ENCODE results near the gene ZNF407.

The ZNF407 gene

GRCh38 chr18:75052475-75052874 lies 454.8 kb downstream of the ZNF407 start:
- Histone ChIP-seq H4K20me1 (ENCODE audit: control insufficient read depth, insufficient read depth, low read depth, low read length) (no peaks in the 10 kb centered on the region), H3K9me2 (replicated peaks; ENCODE audit: control insufficient read depth, low read length) (no peaks in the 10 kb centered on the region), H3K36me3 (ENCODE audit: control insufficient read depth, low read length) (no peaks in the 10 kb centered on the region), H3K4me3 (ENCODE audit: low read length) (no peak overlapping the region), H3K27me3 (ENCODE audit: control insufficient read depth, low read length) (no peaks in the 10 kb centered on the region), H3K27ac (ENCODE audit: low read depth, low read length) (no peak overlapping the region), H3K4me2 (ENCODE audit: low read length) (no peak overlapping the region), H3K9me3 (ENCODE audit: control insufficient read depth, insufficient read depth, low read length) (no peaks in the 10 kb centered on the region), H3F3A (ENCODE audit: control insufficient read depth, insufficient read depth) (no peaks in the 10 kb centered on the region), H3K79me2 (ENCODE audit: control insufficient read depth, low read length) (no peaks in the 10 kb centered on the region), H3K4me1 (ENCODE audit: control insufficient read depth, low read length) (no peaks in the 10 kb centered on the region)
- TF ChIP-seq, protein P1, sequence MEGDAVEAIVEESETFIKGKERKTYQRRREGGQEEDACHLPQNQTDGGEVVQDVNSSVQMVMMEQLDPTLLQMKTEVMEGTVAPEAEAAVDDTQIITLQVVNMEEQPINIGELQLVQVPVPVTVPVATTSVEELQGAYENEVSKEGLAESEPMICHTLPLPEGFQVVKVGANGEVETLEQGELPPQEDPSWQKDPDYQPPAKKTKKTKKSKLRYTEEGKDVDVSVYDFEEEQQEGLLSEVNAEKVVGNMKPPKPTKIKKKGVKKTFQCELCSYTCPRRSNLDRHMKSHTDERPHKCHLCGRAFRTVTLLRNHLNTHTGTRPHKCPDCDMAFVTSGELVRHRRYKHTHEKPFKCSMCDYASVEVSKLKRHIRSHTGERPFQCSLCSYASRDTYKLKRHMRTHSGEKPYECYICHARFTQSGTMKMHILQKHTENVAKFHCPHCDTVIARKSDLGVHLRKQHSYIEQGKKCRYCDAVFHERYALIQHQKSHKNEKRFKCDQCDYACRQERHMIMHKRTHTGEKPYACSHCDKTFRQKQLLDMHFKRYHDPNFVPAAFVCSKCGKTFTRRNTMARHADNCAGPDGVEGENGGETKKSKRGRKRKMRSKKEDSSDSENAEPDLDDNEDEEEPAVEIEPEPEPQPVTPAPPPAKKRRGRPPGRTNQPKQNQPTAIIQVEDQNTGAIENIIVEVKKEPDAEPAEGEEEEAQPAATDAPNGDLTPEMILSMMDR (IDR thresholded peaks at IDR 0.05; ENCODE audit: low read depth, low read length, poor library complexity, severe bottlenecking): no peak
- no peak for TF ChIP-seq EZH2phosphoT487 (IDR thresholded peaks at IDR 0.05; ENCODE audit: borderline replicate concordance, low read length)

DNA sequence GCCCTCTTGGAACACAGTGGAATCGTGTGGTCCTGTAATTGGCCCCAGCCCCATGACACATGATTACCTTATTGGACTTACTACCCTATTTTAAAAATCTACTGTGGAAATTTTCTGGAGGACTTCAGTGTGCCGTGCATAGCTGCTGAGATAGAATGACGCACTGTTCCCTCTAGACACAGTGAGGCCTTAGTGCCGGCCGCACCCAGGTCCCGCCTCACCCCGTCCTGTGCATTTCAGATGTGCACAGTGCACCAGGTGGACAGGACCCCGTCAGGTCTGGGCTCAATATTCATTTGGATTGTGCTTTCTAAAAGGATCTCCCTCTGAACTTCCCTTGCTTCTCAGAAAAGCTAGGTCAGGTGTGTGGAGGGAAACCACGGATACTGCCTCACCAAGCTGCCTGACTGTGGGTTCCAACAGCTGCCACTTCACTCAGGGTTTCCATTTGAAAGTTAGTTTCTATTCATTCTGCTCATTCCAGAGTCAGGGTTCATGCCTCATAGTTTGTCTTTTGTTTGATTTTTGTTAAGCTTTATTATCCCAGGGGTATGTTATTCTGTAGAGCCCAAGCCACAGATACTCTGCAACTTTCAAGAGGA lies 455.5 kb downstream of the ZNF407 start:
- no peaks in the 10 kb centered on the region for H3K27me3 ChIP-seq (ENCODE audit: control insufficient read depth, low read length)
- no peaks in the 10 kb centered on the region for H3K4me1 ChIP-seq (ENCODE audit: control insufficient read depth, low read length)
- no peaks in the 10 kb centered on the region for H3K36me3 ChIP-seq (ENCODE audit: control insufficient read depth, low read length)
- no peak overlapping the region for H3K27ac ChIP-seq (ENCODE audit: low read depth, low read length)
- no peaks in the 10 kb centered on the region for H4K20me1 ChIP-seq (ENCODE audit: control insufficient read depth, insufficient read depth, low read depth, low read length)
- no peaks in the 10 kb centered on the region for H3K9me2 ChIP-seq (replicated peaks; ENCODE audit: control insufficient read depth, low read length)
- H3F3A ChIP-seq (ENCODE audit: control insufficient read depth, insufficient read depth): no peaks in the 10 kb centered on the region
- TF ChIP-seq, protein P1 (IDR thresholded peaks at IDR 0.05; ENCODE audit: low read depth, low read length, poor library complexity, severe bottlenecking): no peak
- TF ChIP-seq EZH2phosphoT487 (IDR thresholded peaks at IDR 0.05; ENCODE audit: borderline replicate concordance, low read length): no peak
- H3K79me2 ChIP-seq (ENCODE audit: control insufficient read depth, low read length): no peaks in the 10 kb centered on the region
- no peaks in the 10 kb centered on the region for H3K9me3 ChIP-seq (ENCODE audit: control insufficient read depth, insufficient read depth, low read length)
- H3K4me2 ChIP-seq (ENCODE audit: low read length): no peak overlapping the region
- H3K4me3 ChIP-seq (ENCODE audit: low read length): no peak overlapping the region

DNA sequence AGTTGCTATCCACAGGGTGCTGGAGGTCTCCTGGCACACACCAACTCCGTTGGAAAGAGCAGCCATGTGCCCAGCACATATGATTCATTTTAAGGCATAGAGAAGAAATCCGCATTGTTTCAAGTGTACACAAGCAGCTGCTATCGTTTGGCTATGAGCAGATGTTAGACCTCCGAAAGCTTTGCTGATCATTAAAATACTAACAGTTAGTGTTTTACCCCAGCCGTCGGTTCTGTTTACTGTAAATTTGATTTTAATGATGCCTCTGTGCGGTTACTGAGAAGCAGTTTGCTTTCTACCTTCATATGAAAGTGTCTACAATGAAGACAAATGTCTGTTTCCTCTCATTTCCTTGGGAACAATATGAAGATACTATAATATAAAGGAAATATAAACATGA lies 456.4 kb downstream of the ZNF407 start:
- Histone ChIP-seq H3K9me2 (replicated peaks; ENCODE audit: control insufficient read depth, low read length) (no peaks in the 10 kb centered on the region), H4K20me1 (ENCODE audit: control insufficient read depth, insufficient read depth, low read depth, low read length) (no peaks in the 10 kb centered on the region), H3K27ac (ENCODE audit: low read depth, low read length) (no peak overlapping the region), H3K4me3 (ENCODE audit: low read length) (no peak overlapping the region), H3K79me2 (ENCODE audit: control insufficient read depth, low read length) (no peaks in the 10 kb centered on the region), H3K4me1 (ENCODE audit: control insufficient read depth, low read length) (no peaks in the 10 kb centered on the region), H3F3A (ENCODE audit: control insufficient read depth, insufficient read depth) (no peaks in the 10 kb centered on the region), H3K27me3 (ENCODE audit: control insufficient read depth, low read length) (no peaks in the 10 kb centered on the region), H3K9me3 (ENCODE audit: control insufficient read depth, insufficient read depth, low read length) (no peaks in the 10 kb centered on the region), H3K36me3 (ENCODE audit: control insufficient read depth, low read length) (no peaks in the 10 kb centered on the region), H3K4me2 (ENCODE audit: low read length) (no peak overlapping the region)
- TF ChIP-seq, protein P1 (IDR thresholded peaks at IDR 0.05; ENCODE audit: low read depth, low read length, poor library complexity, severe bottlenecking): no peak
- TF ChIP-seq EZH2phosphoT487 (IDR thresholded peaks at IDR 0.05; ENCODE audit: borderline replicate concordance, low read length): no peak
